LNCaP clone FGC (cell line): Measurements from ENCODE around the gene GAGE12J.
"Not testable (repeated sequence)": the region's sequence is repeated elsewhere in the genome, so short reads cannot be mapped to it uniquely, and the experiment has no call there.

Experiments
- DNase-seq: peaks from one replicate; pipeline ENCODE4 v3.0.0-alpha.2; 2011; ENCODE audit warnings: low read depth
- H3K4me3 ChIP-seq: 2 replicates; pipeline ENCODE4 v1.5.1; 2011; ENCODE audit warnings: mild to moderate bottlenecking, low read depth, low read length, control low read depth
- TF ChIP-seq, protein P1 (sequence below): IDR thresholded peaks from 2 replicates; pipeline ENCODE4 v1.5.1; 2012; ENCODE audit warnings: mild to moderate bottlenecking; ENCODE audit not compliant: control insufficient read depth, insufficient read depth; ENCODE audit errors: extremely low read depth

GAGE12J gene, protein sequence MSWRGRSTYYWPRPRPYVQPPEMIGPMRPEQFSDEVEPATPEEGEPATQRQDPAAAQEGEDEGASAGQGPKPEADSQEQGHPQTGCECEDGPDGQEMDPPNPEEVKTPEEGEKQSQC

GRCh38 chrX:49321737-49322136 is at the start of gene GAGE12J:
Gene GAGE12J, plus strand, starts transcription at chrX:49322037. Its CDS starts 1,157 bp downstream, at chrX:49323194.
- not testable (repeated sequence) for DNase-seq
- H3K4me3 ChIP-seq: peak within 1 kb of the TSS; percentile 39

DNA sequence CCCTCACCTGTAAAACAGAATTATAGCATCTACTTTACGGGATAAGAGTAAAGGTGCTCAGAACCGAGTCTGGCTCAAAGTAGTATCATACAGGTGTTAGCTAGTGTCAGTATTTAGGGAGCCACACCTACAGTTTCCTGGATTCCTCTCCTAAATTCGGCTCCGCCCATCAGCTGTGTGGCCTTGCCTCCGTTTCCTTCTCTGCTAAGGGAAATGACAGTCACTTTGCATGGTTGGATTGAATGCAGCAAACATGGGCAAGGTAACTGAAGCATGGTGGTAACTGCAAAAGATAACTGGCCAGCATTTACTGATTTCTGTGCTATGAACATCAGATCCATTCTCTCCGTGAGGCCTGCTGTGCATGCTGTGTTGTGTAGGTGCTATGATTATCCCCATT is 49.4 kb upstream of the GAGE12J start:
- no peak overlapping the region for H3K4me3 ChIP-seq
- no peak for DNase-seq
- TF ChIP-seq, protein P1, sequence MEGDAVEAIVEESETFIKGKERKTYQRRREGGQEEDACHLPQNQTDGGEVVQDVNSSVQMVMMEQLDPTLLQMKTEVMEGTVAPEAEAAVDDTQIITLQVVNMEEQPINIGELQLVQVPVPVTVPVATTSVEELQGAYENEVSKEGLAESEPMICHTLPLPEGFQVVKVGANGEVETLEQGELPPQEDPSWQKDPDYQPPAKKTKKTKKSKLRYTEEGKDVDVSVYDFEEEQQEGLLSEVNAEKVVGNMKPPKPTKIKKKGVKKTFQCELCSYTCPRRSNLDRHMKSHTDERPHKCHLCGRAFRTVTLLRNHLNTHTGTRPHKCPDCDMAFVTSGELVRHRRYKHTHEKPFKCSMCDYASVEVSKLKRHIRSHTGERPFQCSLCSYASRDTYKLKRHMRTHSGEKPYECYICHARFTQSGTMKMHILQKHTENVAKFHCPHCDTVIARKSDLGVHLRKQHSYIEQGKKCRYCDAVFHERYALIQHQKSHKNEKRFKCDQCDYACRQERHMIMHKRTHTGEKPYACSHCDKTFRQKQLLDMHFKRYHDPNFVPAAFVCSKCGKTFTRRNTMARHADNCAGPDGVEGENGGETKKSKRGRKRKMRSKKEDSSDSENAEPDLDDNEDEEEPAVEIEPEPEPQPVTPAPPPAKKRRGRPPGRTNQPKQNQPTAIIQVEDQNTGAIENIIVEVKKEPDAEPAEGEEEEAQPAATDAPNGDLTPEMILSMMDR: no peak

DNA sequence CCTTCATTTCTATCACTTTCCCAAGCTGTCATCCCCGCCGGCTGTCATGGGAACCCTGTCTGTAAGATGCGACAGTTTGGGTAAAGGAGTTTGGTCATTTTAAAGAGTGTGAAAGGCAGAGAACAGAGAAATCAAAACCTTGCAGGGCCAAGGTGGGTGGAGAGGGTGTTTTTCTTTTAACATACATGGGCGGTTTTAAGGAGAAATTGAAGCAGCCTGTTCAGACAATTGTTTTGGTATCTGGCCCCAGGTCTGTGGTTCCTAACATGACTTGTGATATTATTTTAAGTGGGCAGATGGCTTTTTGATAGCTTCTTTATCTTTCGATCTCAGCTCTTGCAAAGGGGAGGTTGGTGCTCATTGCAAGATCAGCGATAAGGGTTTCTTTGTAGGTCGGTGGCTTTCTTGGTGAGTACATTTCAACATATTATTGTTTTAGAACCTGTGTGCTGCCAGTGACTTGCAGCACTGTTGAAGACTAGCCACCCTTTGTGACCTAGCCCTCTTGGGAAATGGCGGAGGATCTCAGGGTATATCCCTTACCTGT is 48.6 kb upstream of the GAGE12J start:
- H3K4me3 ChIP-seq: no peak overlapping the region
- no peak for DNase-seq
- TF ChIP-seq, protein P1: no peak

DNA sequence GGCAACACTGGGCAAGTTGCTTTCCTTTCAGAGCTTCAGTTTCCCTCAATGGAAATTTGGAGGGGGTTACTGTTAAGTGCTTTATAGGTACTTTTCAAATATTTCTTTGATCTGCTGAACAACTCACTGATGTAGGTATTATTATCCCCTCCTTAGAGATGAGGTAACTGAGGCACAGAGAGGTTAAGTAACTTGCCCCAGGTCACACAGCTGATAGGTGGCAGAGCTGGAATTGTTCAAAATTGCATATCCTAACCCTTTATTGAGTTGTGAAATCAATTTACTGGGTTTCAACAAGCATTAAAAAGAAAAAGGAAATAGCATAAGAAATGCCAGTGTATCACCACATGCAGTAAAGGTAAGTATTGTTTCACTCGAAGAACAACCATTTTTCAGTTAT is 45.6 kb upstream of the GAGE12J start:
- DNase-seq: no peak
- H3K4me3 ChIP-seq: no peak overlapping the region
- TF ChIP-seq, protein P1: no peak

GRCh38 chrX:49276671-49277534 is 44.9 kb upstream of the GAGE12J start:
- no peak overlapping the region for H3K4me3 ChIP-seq
- TF ChIP-seq, protein P1: no peak
- no peak for DNase-seq

GRCh38 chrX:49277535-49277830 is 44.4 kb upstream of the GAGE12J start:
- H3K4me3 ChIP-seq: no peak overlapping the region
- TF ChIP-seq, protein P1: no peak
- DNase-seq: no peak

DNA sequence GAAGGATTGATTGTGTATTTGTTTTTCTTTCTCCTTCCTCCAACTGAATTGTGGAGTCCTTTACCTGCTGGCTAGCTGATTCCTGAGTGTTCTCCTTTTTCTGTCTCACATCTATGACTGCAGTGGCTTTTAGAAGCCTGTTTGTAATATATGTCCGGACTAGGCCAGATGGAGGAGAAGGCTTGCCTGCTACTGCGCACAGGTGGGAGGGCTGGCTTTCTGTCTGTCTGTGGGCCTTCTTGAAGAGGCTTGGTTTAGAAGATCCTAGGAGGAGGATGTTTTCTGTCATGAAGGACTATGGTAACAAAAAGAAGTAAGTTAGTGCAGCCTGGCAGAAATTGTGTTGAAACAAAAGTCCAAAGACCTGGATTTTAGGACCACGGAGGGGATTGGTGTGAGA is 43.8 kb upstream of the GAGE12J start:
- DNase-seq: no peak
- TF ChIP-seq, protein P1: no peak

More for the DNA sequence above, 43.8 kb upstream of the GAGE12J start:
- H3K4me3 ChIP-seq: no peak overlapping the region
